Measurements from ENCODE around the gene MAGEL2.
"Not testable (repeated sequence)": the region's sequence is repeated elsewhere in the genome, so short reads cannot be mapped to it uniquely, and the experiment has no call there.

The MAGEL2 gene

GRCh38 chr15:23602124-23602523, 45.5 kb downstream of the MAGEL2 start:
- no peak for DNase-seq

GRCh38 chr15:23599053-23599452, 48.6 kb downstream of the MAGEL2 start:
- no peak for DNase-seq

- DNase-seq, result not testable (repeated sequence)
Observed at GRCh38 chr15:23597278-23597677, 50.4 kb downstream of the MAGEL2 start.

GRCh38 chr15:23596736-23597135, 50.9 kb downstream of the MAGEL2 start:
- no peak for DNase-seq

- DNase-seq, result no peak
Observed at GRCh38 chr15:23595368-23595767, 52.3 kb downstream of the MAGEL2 start.

- no peak for DNase-seq
Observed at GRCh38 chr15:23594252-23594770, 53.4 kb downstream of the MAGEL2 start.
